Activated CD4-positive, alpha-beta T cell treated with anti-CD3 and anti-CD28 coated beads, Interleukin-2, amount 10 ng/mL, durations not matched to agents 7 days and 5 days (primary cell): ENCODE data around the gene C19orf47. TPM values are rescaled to one million over a fixed set of nuclear protein-coding genes. Genes with fewer than 3 reads are reported as not detected.

ENCODE experiments used
- microRNA-seq: library from miRNA; unstranded; fragments of <30 nt; microRNA quantifications from one replicate; pipeline ENCODE4 v1.2.0, GENCODE V29; 2021; ENCODE audit warnings: borderline microRNAs expressed, borderline replicate concordance
- total RNA-seq, 2 experiments: library from RNA; stranded (reverse); gene quantifications; one replicate each; pipeline ENCODE4 v1.2.3, GENCODE V29; 2021

Gene C19orf47
- total RNA-seq, 2 experiments from 2014 or later: 21.8 to 25.3 TPM

Small RNA genes lying within 50 kb of the gene (microRNA-seq; reads per million reads assigned to microRNA genes)
- gene MIR641 (18.1 reads per million, percentile 48 among the genes with 10 or more reads in this experiment), gene MIR6796 (not detected)

Other genes with a start within 250 kb of the C19orf47 start
- gene MAP3K10, start 157.0 kb downstream of the C19orf47 start, total RNA-seq: 10 to 100 TPM; 15.7 to 19.7 TPM
- not detected for gene TTC9B, start 130.0 kb downstream of the C19orf47 start, total RNA-seq
- gene CCNP, start 121.7 kb downstream of the C19orf47 start, total RNA-seq: under 1 TPM; 0.27 to 0.35 TPM
- 100 to 1,000 TPM; 131 to 148 TPM for gene AKT2, start 63.1 kb downstream of the C19orf47 start, total RNA-seq
- gene PLD3, start 298 bp upstream of the C19orf47 start, total RNA-seq: 10 to 100 TPM; 70.8 to 73.7 TPM
- not detected for gene HIPK4, start 41.8 kb upstream of the C19orf47 start, total RNA-seq
- gene PRX, start 65.0 kb upstream of the C19orf47 start, total RNA-seq: under 1 TPM; 0.75 to 0.94 TPM
- 1 to 10 TPM; 6.2 to 9.7 TPM for gene SERTAD1, start 77.6 kb upstream of the C19orf47 start, total RNA-seq
- gene SERTAD3, start 95.9 kb upstream of the C19orf47 start, total RNA-seq: 10 to 100 TPM; 10.6 to 10.9 TPM
- gene BLVRB, start 117.3 kb upstream of the C19orf47 start, total RNA-seq: 10 to 100 TPM; 18.5 to 20.0 TPM
- gene SPTBN4, start 118.6 kb upstream of the C19orf47 start, total RNA-seq: under 1 TPM; 0.23 to 0.50 TPM
- 100 to 1,000 TPM; 147 to 158 TPM for gene SHKBP1, start 228.5 kb upstream of the C19orf47 start, total RNA-seq